CD8-positive, alpha-beta memory T cell (primary cell): Measurements from ENCODE around the gene TMSB10. TPM values are rescaled to one million over a fixed set of nuclear protein-coding genes. Genes with fewer than 3 reads are reported as not detected.

Experiments used
- CTCF ChIA-PET: fragments of 350-600 bp; sonication (Branson Sonifier 250); formaldehyde crosslinking; loops from one replicate; lab custom pipeline; 2021; ENCODE audit warnings: antibody characterized with exemption; lab: Charles Lee
- POLR2A ChIA-PET: fragments of 350-600 bp; sonication (Branson Sonifier 250); formaldehyde crosslinking; loops from one replicate; lab custom pipeline; 2021; ENCODE audit warnings: antibody characterized with exemption; lab: Charles Lee
- DNase-seq, 5 donors: peaks; one replicate each; pipeline versions ENCODE4 v3.0.0 to v3.0.0-alpha.2; 2020 to 2022; ENCODE audit warnings: mixed read lengths in 1 of 5
- H3K27ac ChIP-seq: one replicate; pipeline ENCODE4 v1.7.0; 2013; ENCODE audit warnings: low read depth, mild to moderate bottlenecking, low read length, moderate library complexity
- H3K27me3 ChIP-seq: 2 replicates; pipeline ENCODE4 v1.7.0; 2013; ENCODE audit warnings: low read length, mild to moderate bottlenecking; ENCODE audit not compliant: insufficient read depth, poor library complexity, severe bottlenecking
- H3K36me3 ChIP-seq: 2 replicates; pipeline ENCODE4 v1.7.0; 2013; ENCODE audit warnings: mild to moderate bottlenecking, low read length, moderate library complexity; ENCODE audit not compliant: insufficient read depth
- H3K4me1 ChIP-seq: 2 replicates; pipeline ENCODE4 v1.7.0; 2013; ENCODE audit warnings: mild to moderate bottlenecking, low read length, moderate library complexity; ENCODE audit not compliant: insufficient read depth
- H3K4me3 ChIP-seq: 2 replicates; pipeline ENCODE4 v1.7.0; 2013; ENCODE audit warnings: mild to moderate bottlenecking, low read length
- H3K9me3 ChIP-seq: 2 replicates; pipeline ENCODE4 v1.7.0; 2013; ENCODE audit warnings: mild to moderate bottlenecking, low read length
- H3K27ac Mint-ChIP-seq, 8 donors: one replicate each; pipeline ENCODE4 v1.8.0; 2020 to 2021; ENCODE audit warnings: mixed read lengths in 8 of 8, mild to moderate bottlenecking in 6 of 8, inconsistent platforms in 3 of 8, moderate library complexity in 3 of 8
- H3K27me3 Mint-ChIP-seq, 2 donors: one replicate each; pipeline ENCODE4 v1.8.0; 2020 to 2021; ENCODE audit warnings: mixed read lengths in 2 of 2, mild to moderate bottlenecking in 1 of 2, moderate library complexity in 1 of 2
- H3K36me3 Mint-ChIP-seq, 3 donors: one replicate each; pipeline ENCODE4 v1.8.0; 2020 to 2021; ENCODE audit warnings: mixed read lengths in 3 of 3, inconsistent platforms in 1 of 3, mild to moderate bottlenecking in 1 of 3
- H3K4me1 Mint-ChIP-seq, 3 donors: one replicate each; pipeline ENCODE4 v1.8.0; 2020 to 2021; ENCODE audit warnings: mixed read lengths in 3 of 3, inconsistent platforms in 1 of 3, mild to moderate bottlenecking in 1 of 3
- H3K4me3 Mint-ChIP-seq, 7 donors: one replicate each; pipeline ENCODE4 v1.8.0; 2020 to 2021; ENCODE audit warnings: mixed read lengths in 7 of 7, mild to moderate bottlenecking in 6 of 7, moderate library complexity in 4 of 7, inconsistent platforms in 2 of 7
- H3K9me3 Mint-ChIP-seq, 5 donors: one replicate each; pipeline ENCODE4 v1.8.0; 2020 to 2022; ENCODE audit warnings: mixed read lengths in 5 of 5, mild to moderate bottlenecking in 3 of 5, moderate library complexity in 2 of 5, inconsistent platforms in 1 of 5
- polyA plus RNA-seq: library from polyadenylated mRNA; unstranded; fragments of 300-500 nt; fragmentation: Illumina TruSeq; gene quantifications from one replicate; pipeline ENCODE4 v1.2.3, GENCODE V29; 2021
- total RNA-seq, 2 experiments: library from RNA; stranded (reverse); gene quantifications; one replicate each; pipeline ENCODE4 v1.2.3, GENCODE V29; 2021

TMSB10 gene
- total RNA-seq = 1,000 to 10,000 TPM; 1,121 to 1,125 TPM
- polyA plus RNA-seq = 4,836 TPM

DNA sequence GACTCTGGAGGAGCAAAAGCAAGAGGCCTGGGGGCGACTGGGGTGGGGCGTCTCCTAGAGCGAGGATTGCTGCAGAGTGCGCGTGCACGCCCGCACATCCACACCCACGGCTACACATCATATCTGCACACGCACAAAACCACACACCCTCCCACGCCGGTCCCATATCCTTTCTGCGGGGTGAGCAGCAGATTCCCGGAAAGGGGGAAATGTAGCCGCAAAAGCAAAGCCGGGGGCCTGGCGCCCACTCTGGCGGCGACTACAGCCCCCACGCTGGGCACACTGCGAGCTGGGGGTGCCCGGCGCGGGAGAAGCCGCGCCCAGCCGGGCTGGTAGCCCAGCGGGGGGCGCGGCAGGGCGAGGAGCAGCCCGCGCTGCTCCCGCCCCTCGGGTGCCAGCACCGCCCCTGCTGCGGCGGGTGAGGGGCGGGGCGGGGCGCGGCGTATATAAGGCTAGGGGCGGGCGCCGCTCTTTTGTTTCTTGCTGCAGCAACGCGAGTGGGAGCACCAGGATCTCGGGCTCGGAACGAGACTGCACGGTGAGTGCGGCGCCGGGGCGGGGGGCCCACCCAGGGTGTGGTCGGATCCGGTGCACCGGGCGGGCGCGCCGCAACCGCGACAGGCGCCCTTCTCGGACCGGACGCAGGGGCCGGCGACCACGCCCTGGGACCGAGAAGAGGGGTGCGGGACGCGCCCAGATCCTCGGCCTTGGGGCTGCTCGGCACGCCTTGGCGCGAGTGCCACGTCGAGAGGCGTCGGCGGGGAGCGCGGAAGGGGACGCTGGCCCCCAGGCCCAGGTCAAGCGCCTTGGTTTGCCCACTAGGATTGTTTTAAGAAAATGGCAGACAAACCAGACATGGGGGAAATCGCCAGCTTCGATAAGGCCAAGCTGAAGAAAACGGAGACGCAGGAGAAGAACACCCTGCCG, at the start of gene TMSB10:
TSS of gene TMSB10 (plus strand) at position 476 of the 927 bp plus-strand sequence.
- peak within 1 kb of the TSS; percentile 92 for H3K4me3 ChIP-seq
- DNase-seq = peak; percentile 80 to 95 (median 91)
- peak within 1 kb of the TSS; percentile 91 to 98 (median 94) for H3K27ac Mint-ChIP-seq
- no peaks in the 10 kb centered on the region for H3K36me3 ChIP-seq
- H3K36me3 Mint-ChIP-seq = peaks cover 6 to 18% (median 17%) of the 10 kb centered on the region in 3 donors
- H3K27me3 ChIP-seq = no peaks in the 10 kb centered on the region
- H3K4me1 ChIP-seq = peaks cover 32% of the 10 kb centered on the region
- H3K27me3 Mint-ChIP-seq = peaks cover 0 to 5% of the 10 kb centered on the region in 2 donors
- peak within 1 kb of the TSS; percentile 73 for H3K27ac ChIP-seq
- peak within 1 kb of the TSS; percentile 91 to 97 (median 96) for H3K4me3 Mint-ChIP-seq
- ChIA-PET POLR2A (interaction anchor here (0.7 to 4.7 kb wide), 10 partner anchors 8 to 164 kb away, joined by 3 to 65 read pairs (median 6); partner anchors contain the start of genes KCMF1 and TRABD2A), CTCF (interaction anchor here (0.9 to 7.6 kb wide), 12 partner anchors 7 to 408 kb away, joined by 3 to 66 read pairs (median 6); partner anchors contain the start of gene TRABD2A)
- peaks cover 0 to 12% (median 8%) of the 10 kb centered on the region in 5 donors for H3K9me3 Mint-ChIP-seq
- H3K4me1 Mint-ChIP-seq = peaks cover 51 to 64% (median 62%) of the 10 kb centered on the region in 3 donors
- peaks cover 6% of the 10 kb centered on the region for H3K9me3 ChIP-seq

DNA sequence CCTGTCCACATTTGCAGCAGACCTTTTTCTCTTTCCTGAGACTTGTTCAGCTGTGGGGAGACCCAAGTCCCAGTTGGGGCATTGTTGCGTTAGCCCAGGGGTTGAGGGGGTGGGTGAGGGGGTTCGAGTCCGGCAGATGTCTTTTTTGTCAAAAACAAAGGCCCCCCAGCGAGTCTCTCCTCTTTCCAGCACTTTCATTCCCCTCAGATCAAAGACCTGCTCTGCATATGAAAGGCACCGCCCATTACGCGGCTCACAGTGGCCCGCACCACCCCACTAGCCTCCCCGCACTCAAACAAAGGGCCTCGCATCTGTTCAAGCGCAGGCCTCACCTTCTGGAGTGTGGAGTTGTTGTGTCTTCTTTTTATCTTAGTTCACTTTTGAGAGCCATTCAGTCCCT, 49.7 kb upstream of the TMSB10 start:
- H3K9me3 Mint-ChIP-seq = peaks cover 2 to 6% (median 5%) of the 10 kb centered on the region in 5 donors
- CTCF ChIA-PET = interaction anchor here (1.0 to 2.0 kb wide), 2 partner anchors 9 to 70 kb away, joined by 3 to 7 read pairs; no protein-coding TSS in a partner anchor
- POLR2A ChIA-PET = interaction anchor here (0.7 kb wide), 1 partner anchor 57 kb away, joined by 4 read pairs; no protein-coding TSS in a partner anchor

DNA sequence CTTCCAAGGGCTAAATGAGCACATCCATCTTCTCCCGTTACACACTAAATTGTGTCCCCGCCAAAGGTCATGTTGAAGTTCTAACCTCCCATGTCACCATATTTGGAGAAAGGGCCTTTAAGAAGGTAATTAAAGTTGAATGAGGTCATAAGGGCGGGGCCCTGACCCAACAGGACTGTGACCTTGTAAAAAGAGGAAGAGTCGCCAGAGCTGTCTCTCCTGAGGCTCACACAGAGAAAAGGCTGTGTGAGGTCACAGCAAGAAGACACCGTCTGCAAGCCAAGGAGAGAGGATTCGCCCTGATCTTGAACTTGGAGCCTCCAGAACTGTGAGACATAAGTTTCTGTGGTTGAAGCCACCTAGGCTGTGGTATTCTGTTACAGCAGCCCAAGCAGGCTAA, 48.7 kb upstream of the TMSB10 start:
- Mint-ChIP-seq H3K27ac (peak overlapping the region; percentile 47 to 97 (median 80)), H3K9me3 (peaks cover 2 to 6% (median 5%) of the 10 kb centered on the region in 5 donors), H3K4me3 (peak overlapping the region in 6 of 7 donors; percentile 1 to 54 (median 38)), H3K36me3 (peaks cover 17 to 39% (median 26%) of the 10 kb centered on the region in 3 donors), H3K27me3 (no peaks in the 10 kb centered on the region), H3K4me1 (peaks cover 82 to 96% (median 95%) of the 10 kb centered on the region in 3 donors)
- DNase-seq = no peak
- ChIA-PET CTCF (interaction anchor here (0.6 to 4.2 kb wide), 4 partner anchors 10 to 36 kb away, joined by 3 to 12 read pairs (median 7); no protein-coding TSS in a partner anchor), POLR2A (no interaction called here)
- peaks cover 96% of the 10 kb centered on the region for H3K4me1 ChIP-seq
- H3K36me3 ChIP-seq = no peaks in the 10 kb centered on the region
- H3K4me3 ChIP-seq = peak overlapping the region; percentile 36
- H3K27ac ChIP-seq = no peak overlapping the region
- no peaks in the 10 kb centered on the region for H3K27me3 ChIP-seq
- H3K9me3 ChIP-seq = no peaks in the 10 kb centered on the region

More for the DNA sequence above, 49.7 kb upstream of the TMSB10 start:
- Mint-ChIP-seq H3K36me3 (peaks cover 17 to 45% (median 28%) of the 10 kb centered on the region in 3 donors), H3K4me3 (peak overlapping the region in 6 of 7 donors; percentile 32 to 55 (median 48)), H3K27ac (peak overlapping the region; percentile 29 to 97 (median 55)), H3K4me1 (peaks cover 82 to 96% (median 95%) of the 10 kb centered on the region in 3 donors), H3K27me3 (no peaks in the 10 kb centered on the region)
- Histone ChIP-seq H3K27ac (no peak overlapping the region), H3K4me1 (peaks cover 96% of the 10 kb centered on the region), H3K4me3 (peak overlapping the region; percentile 36), H3K27me3 (no peaks in the 10 kb centered on the region), H3K36me3 (no peaks in the 10 kb centered on the region), H3K9me3 (no peaks in the 10 kb centered on the region)
- peak in 1 of 5 donors; percentile 53 for DNase-seq

DNA sequence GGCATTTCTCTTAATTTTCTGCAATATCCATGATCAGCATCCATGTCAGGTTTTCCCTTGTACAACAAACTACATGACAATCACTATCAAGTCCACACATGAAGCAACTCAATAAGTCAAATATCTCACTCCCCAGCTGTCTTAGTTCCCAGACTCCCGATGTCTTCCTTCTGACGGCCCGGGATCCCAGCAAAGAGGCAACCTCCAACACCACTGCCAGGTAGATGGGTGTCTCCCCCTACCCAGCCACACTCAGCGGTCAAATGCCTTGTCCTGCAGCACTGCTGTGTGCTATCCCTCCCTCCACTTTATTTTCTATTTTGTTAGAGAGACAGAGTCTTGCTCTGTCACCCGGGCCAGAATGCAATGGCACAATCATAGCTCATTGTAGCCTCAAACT, 47.9 kb upstream of the TMSB10 start:
- ChIA-PET POLR2A (interaction anchor here (0.8 kb wide), 1 partner anchor 212 kb away, joined by 3 read pairs; no protein-coding TSS in a partner anchor), CTCF (interaction anchor here (0.6 to 4.2 kb wide), 9 partner anchors 8 to 125 kb away, joined by 3 to 17 read pairs (median 4); no protein-coding TSS in a partner anchor)
- no peak overlapping the region for H3K27ac ChIP-seq
- H3K36me3 Mint-ChIP-seq = peaks cover 17 to 33% (median 20%) of the 10 kb centered on the region in 3 donors
- peaks cover 96% of the 10 kb centered on the region for H3K4me1 ChIP-seq
- H3K4me3 ChIP-seq = no peak overlapping the region
- H3K9me3 Mint-ChIP-seq = peaks cover 2 to 6% (median 5%) of the 10 kb centered on the region in 5 donors
- H3K27ac Mint-ChIP-seq = peak overlapping the region; percentile 47 to 97 (median 80)
- peaks cover 82 to 96% (median 95%) of the 10 kb centered on the region in 3 donors for H3K4me1 Mint-ChIP-seq
- H3K9me3 ChIP-seq = no peaks in the 10 kb centered on the region
- H3K36me3 ChIP-seq = no peaks in the 10 kb centered on the region
- DNase-seq = no peak
- no peaks in the 10 kb centered on the region for H3K27me3 Mint-ChIP-seq
- peak overlapping the region in 6 of 7 donors; percentile 4 to 54 (median 38) for H3K4me3 Mint-ChIP-seq
- no peaks in the 10 kb centered on the region for H3K27me3 ChIP-seq

DNA sequence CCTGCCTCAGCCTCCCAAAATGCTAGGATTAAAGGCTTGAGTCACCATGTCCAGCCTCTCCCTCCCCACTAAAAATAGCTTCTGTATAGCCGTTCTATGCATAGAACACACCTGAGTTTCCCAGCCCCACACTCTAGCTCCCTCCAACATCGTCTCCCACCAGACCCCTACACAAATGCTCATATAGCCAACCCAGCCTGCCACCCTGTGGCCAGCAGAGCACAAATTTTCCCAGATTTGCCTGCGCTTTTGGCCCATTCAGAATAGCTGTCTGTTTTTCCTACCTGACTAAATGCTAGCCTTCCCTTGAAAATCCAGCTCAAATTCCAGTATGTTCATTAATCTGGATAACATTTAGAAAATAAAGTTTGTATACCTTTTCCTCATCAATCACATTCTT, 47.3 kb upstream of the TMSB10 start:
- H3K4me3 ChIP-seq = peak overlapping the region; percentile 26
- Mint-ChIP-seq H3K27me3 (no peaks in the 10 kb centered on the region), H3K36me3 (peaks cover 14 to 27% (median 18%) of the 10 kb centered on the region in 3 donors), H3K4me3 (peak overlapping the region in 4 of 7 donors; percentile 7 to 51 (median 34)), H3K9me3 (peaks cover under 1 to 5% (median 2%) of the 10 kb centered on the region in 5 donors), H3K27ac (peak overlapping the region; percentile 11 to 97 (median 58)), H3K4me1 (peaks cover 84 to 96% (median 94%) of the 10 kb centered on the region in 3 donors)
- no peaks in the 10 kb centered on the region for H3K36me3 ChIP-seq
- no peaks in the 10 kb centered on the region for H3K9me3 ChIP-seq
- POLR2A ChIA-PET = interaction anchor here (0.6 to 0.8 kb wide), 2 partner anchors 177 to 213 kb away, joined by 3 read pairs; no protein-coding TSS in a partner anchor
- H3K27me3 ChIP-seq = no peaks in the 10 kb centered on the region
- CTCF ChIA-PET = interaction anchor here (0.6 to 4.2 kb wide), 9 partner anchors 9 to 126 kb away, joined by 3 to 17 read pairs (median 4); no protein-coding TSS in a partner anchor
- no peak for DNase-seq
- peaks cover 93% of the 10 kb centered on the region for H3K4me1 ChIP-seq
- H3K27ac ChIP-seq = no peak overlapping the region

DNA sequence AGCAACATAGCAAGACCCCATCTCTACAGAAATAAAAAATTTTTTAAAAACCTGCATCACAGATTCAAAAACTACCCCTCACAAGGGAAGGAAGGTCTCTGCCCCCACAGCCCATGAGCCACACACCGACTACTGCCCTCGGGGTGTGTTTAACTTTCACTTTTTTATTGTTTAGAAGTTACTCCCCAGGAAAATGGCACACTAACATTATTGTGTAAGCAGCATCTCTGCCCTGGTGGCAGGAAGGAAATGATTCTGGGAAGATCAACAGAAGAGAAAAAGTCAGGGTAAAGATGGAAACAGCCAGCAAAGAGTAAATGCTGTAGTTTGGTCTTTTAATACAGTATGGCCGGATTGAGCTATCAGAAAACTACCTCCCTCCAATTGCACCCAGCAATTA, 46.5 kb upstream of the TMSB10 start:
- peaks cover 11 to 24% (median 15%) of the 10 kb centered on the region in 3 donors for H3K36me3 Mint-ChIP-seq
- peak overlapping the region; percentile 26 for H3K4me3 ChIP-seq
- peaks cover 0 to 3% (median 0%) of the 10 kb centered on the region in 5 donors for H3K9me3 Mint-ChIP-seq

DNA sequence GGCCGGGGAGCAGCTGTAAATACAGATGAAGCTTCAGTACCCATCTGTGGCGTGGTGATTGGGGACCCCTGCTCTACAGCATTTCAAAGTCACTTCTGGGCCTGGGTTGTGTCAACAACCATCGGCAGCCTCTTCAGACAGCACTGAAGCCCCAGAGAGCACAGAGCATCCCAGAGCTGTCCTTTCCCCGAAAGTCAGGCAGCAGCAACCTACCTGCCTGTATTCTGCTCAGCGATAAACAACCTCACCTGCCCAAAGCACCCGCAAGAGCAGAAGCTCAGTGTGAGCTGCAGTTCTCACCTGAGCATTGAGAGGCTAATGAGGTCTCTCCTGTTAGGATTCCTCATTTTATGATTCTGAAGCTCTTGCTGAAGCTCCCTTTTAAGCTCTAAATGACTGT, 43.9 kb upstream of the TMSB10 start:
- CTCF ChIA-PET = interaction anchor here (1.2 to 4.1 kb wide), 8 partner anchors 12 to 364 kb away, joined by 3 to 26 read pairs (median 8); partner anchors contain the start of gene TRABD2A
- Mint-ChIP-seq H3K27ac (peak overlapping the region; percentile 13 to 78 (median 62)), H3K9me3 (no peaks in the 10 kb centered on the region), H3K27me3 (no peaks in the 10 kb centered on the region), H3K36me3 (peaks cover 6 to 16% (median 10%) of the 10 kb centered on the region in 3 donors), H3K4me3 (peak overlapping the region in 2 of 7 donors; percentile 33 to 62), H3K4me1 (peaks cover 79 to 94% (median 87%) of the 10 kb centered on the region in 3 donors)
- no peaks in the 10 kb centered on the region for H3K27me3 ChIP-seq
- no peaks in the 10 kb centered on the region for H3K9me3 ChIP-seq
- POLR2A ChIA-PET = no interaction called here
- no peaks in the 10 kb centered on the region for H3K36me3 ChIP-seq
- no peak overlapping the region for H3K27ac ChIP-seq
- no peak for DNase-seq
- H3K4me1 ChIP-seq = peaks cover 93% of the 10 kb centered on the region
- peak overlapping the region; percentile 14 for H3K4me3 ChIP-seq

More for the DNA sequence above, 46.5 kb upstream of the TMSB10 start:
- Histone ChIP-seq H3K36me3 (no peaks in the 10 kb centered on the region), H3K4me1 (peaks cover 92% of the 10 kb centered on the region), H3K27me3 (no peaks in the 10 kb centered on the region), H3K9me3 (no peaks in the 10 kb centered on the region), H3K27ac (no peak overlapping the region)
- Mint-ChIP-seq H3K4me3 (peak overlapping the region; percentile 1 to 76 (median 54)), H3K27me3 (no peaks in the 10 kb centered on the region), H3K4me1 (peaks cover 85 to 94% (median 93%) of the 10 kb centered on the region in 3 donors), H3K27ac (peak overlapping the region; percentile 15 to 81 (median 74))
- no peak for DNase-seq
- ChIA-PET POLR2A (interaction anchor here (0.6 kb wide), 1 partner anchor 178 kb away, joined by 3 read pairs; no protein-coding TSS in a partner anchor), CTCF (interaction anchor here (1.3 to 4.2 kb wide), 5 partner anchors 10 to 117 kb away, joined by 3 to 17 read pairs (median 11); no protein-coding TSS in a partner anchor)
